ENCODE measurements around the gene ZNF211.

The ZNF211 gene

GRCh38 chr19:57632987-57633831 is at the start of gene ZNF211:
ZNF211 (plus strand) TSS chr19:57633168; CDS start chr19:57633347, 179 bp downstream.
- DNase-seq, result peak; percentile 98

- DNase-seq, result peak; percentile 98
These were observed 49.2 kb upstream of the ZNF211 start, which contains the start of gene ZIK1 for GRCh38 chr19:57583521-57584416. ZIK1 (plus strand) TSS chr19:57584145; CDS start chr19:57584357, 212 bp downstream.

GRCh38 chr19:57587529-57587928 is 45.4 kb upstream of the ZNF211 start:
- no peak for DNase-seq

- DNase-seq, result no peak
These were observed 33.6 kb upstream of the ZNF211 start for GRCh38 chr19:57599377-57599760.

GRCh38 chr19:57599761-57600383 is 33.1 kb upstream of the ZNF211 start, which contains the start of gene ZNF530:
ZNF530 (plus strand) TSS chr19:57599885; CDS start chr19:57604346, 4,461 bp downstream.
- DNase-seq, result peak; percentile 97

GRCh38 chr19:57606931-57607330 is 26.0 kb upstream of the ZNF211 start:
- no peak for DNase-seq

GRCh38 chr19:57611113-57611512 is 21.9 kb upstream of the ZNF211 start:
- DNase-seq, result no peak

- peak; percentile 97 for DNase-seq
These were observed 18.8 kb upstream of the ZNF211 start, which contains the start of gene ZNF134 for GRCh38 chr19:57613941-57614743. ZNF134 (plus strand) TSS chr19:57614242; CDS start chr19:57619469, 5,227 bp downstream.

- peak; percentile 50 for DNase-seq
These were observed 17.6 kb upstream of the ZNF211 start for GRCh38 chr19:57615346-57615745.

- DNase-seq, result peak; percentile 26
These were observed 12.2 kb upstream of the ZNF211 start for GRCh38 chr19:57620673-57621348.

GRCh38 chr19:57623091-57623490 is 9.9 kb upstream of the ZNF211 start:
- no peak for DNase-seq

- DNase-seq, result no peak
These were observed 814 bp downstream of the ZNF211 start for GRCh38 chr19:57633832-57634131.

- DNase-seq, result no peak
These were observed 4.4 kb downstream of the ZNF211 start for GRCh38 chr19:57637379-57637778.

- DNase-seq, result no peak
These were observed 8.8 kb downstream of the ZNF211 start for GRCh38 chr19:57641715-57642234.

GRCh38 chr19:57642396-57643046 is 9.6 kb downstream of the ZNF211 start:
- DNase-seq, result no peak

GRCh38 chr19:57643734-57644133 is 10.8 kb downstream of the ZNF211 start:
- DNase-seq, result no peak

GRCh38 chr19:57648331-57649003 is 15.5 kb downstream of the ZNF211 start:
- no peak for DNase-seq

GRCh38 chr19:57651654-57651996 is 18.7 kb downstream of the ZNF211 start:
- no peak for DNase-seq

GRCh38 chr19:57653689-57654088 is 20.7 kb downstream of the ZNF211 start:
- no peak for DNase-seq

GRCh38 chr19:57655443-57655842 is 22.5 kb downstream of the ZNF211 start:
- no peak for DNase-seq
